K562 (cell line): ENCODE results near the gene TEX9. TPM values are rescaled to one million over a fixed set of nuclear protein-coding genes. Genes with fewer than 3 reads are reported as not detected.

ENCODE experiments used
- C11orf30 ChIP-seq: fragments of 450-650 bp; IDR thresholded peaks from 2 replicates; pipeline ENCODE4 v1.6.1; 2016; ENCODE audit warnings: low read depth, mild to moderate bottlenecking
- CBX2 ChIP-seq: fragments of 200-600 bp; sonication (generic); IDR thresholded peaks from one replicate; pipeline ENCODE4 v1.6.1; 2012; ENCODE audit warnings: mild to moderate bottlenecking, low read length, inconsistent platforms; ENCODE audit not compliant: insufficient read depth, poor library complexity, severe bottlenecking
- DMBX1 ChIP-seq: fragments of 250-450 bp; sonication (Bioruptor Pico); IDR thresholded peaks from 2 replicates; pipeline ENCODE4 v1.8.0; 2022; ENCODE audit warnings: inconsistent platforms, mild to moderate bottlenecking, moderate library complexity, borderline replicate concordance
- EP400 ChIP-seq: fragments of 450-650 bp; IDR thresholded peaks from 2 replicates; pipeline ENCODE4 v1.6.1; 2017; ENCODE audit warnings: antibody characterized with exemption, mild to moderate bottlenecking, moderate library complexity
- FOXJ3 ChIP-seq: sonication (generic); formaldehyde crosslinking; IDR thresholded peaks from 2 replicates; pipeline ENCODE4 v1.4.0; 2020; ENCODE audit warnings: mild to moderate bottlenecking, missing genetic modification reagents
- FOXK1 ChIP-seq: sonication (generic); formaldehyde crosslinking; IDR thresholded peaks from 2 replicates; pipeline ENCODE4 v1.8.0; 2022; ENCODE audit warnings: missing genetic modification reagents, mild to moderate bottlenecking, borderline replicate concordance
- GTF2F1 ChIP-seq: IDR thresholded peaks from 2 replicates; pipeline ENCODE4 v1.6.1; 2011; ENCODE audit warnings: low read depth, low read length, improper control_type of control experiment
- POU5F1 ChIP-seq: fragments of 150-350 bp; IDR thresholded peaks from 2 replicates; pipeline ENCODE4 v1.6.1; 2014; ENCODE audit warnings: borderline replicate concordance, low read length, low read depth, mild to moderate bottlenecking; ENCODE audit not compliant: partially characterized antibody
- SP2 ChIP-seq: IDR thresholded peaks from 2 replicates; pipeline ENCODE4 v1.6.1; 2011; ENCODE audit warnings: mild to moderate bottlenecking, low read depth, low read length, moderate library complexity; ENCODE audit not compliant: poor library complexity, severe bottlenecking; ENCODE audit errors: extremely low read depth
- TARDBP ChIP-seq: fragments of 450-650 bp; IDR thresholded peaks from 2 replicates; pipeline ENCODE4 v1.6.1; 2016
- TRIM28 ChIP-seq: fragments of 450-650 bp; IDR thresholded peaks from 2 replicates; pipeline ENCODE4 v1.6.1; 2017
- ZNF253 ChIP-seq: fragments of 250-450 bp; sonication (Bioruptor Pico); conservative IDR thresholded peaks from 2 replicates; pipeline ENCODE4 v1.6.1; 2021; ENCODE audit warnings: mild to moderate bottlenecking
- polyA plus RNA-seq, 8 experiments: library from polyadenylated mRNA; depleted of rRNA in 4 of 8; stranded (reverse) in 5 of 8; unstranded in 3 of 8; fragments of >200 nt; fragmentation: Nextera tagmentation in 2 of 8; fragmentation: Illumina TruSeq in 1 of 8; extraction: Ambion mirVana in 2 of 8; extraction: Trizol in 1 of 8; gene quantifications; 2 replicates each; pipeline versions ENCODE4 v1.2.1 to v1.2.3, GENCODE V29; 2011 to 2014; ENCODE audit warnings: inconsistent platforms in 1 of 8, missing spikeins in 1 of 8
- total RNA-seq, 7 experiments: library from RNA; depleted of rRNA in 6 of 7; stranded (reverse); fragments of >200 nt in 6 of 7; fragmentation: Illumina TruSeq in 2 of 7; extraction: Trizol in 2 of 7; gene quantifications; 2 replicates each; pipeline versions ENCODE4 v1.2.1 to v1.2.3, GENCODE V29; 2011 to 2021; ENCODE audit warnings: low replicate concordance in 1 of 7
- TF ChIP-seq, protein P1 (sequence below): fragments of 450-650 bp; IDR thresholded peaks from 2 replicates; pipeline ENCODE4 v1.6.1; 2018; ENCODE audit not compliant: partially characterized antibody
- TF ChIP-seq, protein P2 (sequence below): sonication (generic); formaldehyde crosslinking; IDR thresholded peaks from 2 replicates; pipeline ENCODE4 v1.9.0; 2022; ENCODE audit warnings: mild to moderate bottlenecking, missing genetic modification reagents
- TF ChIP-seq, protein P3 (sequence below): sonication (generic); formaldehyde crosslinking; IDR thresholded peaks from 2 replicates; pipeline ENCODE4 v1.8.1; 2023; ENCODE audit warnings: mild to moderate bottlenecking, missing genetic modification reagents
- TF ChIP-seq, protein P4 (sequence below): fragments of 450-650 bp; IDR thresholded peaks from 2 replicates; pipeline ENCODE4 v1.6.1; 2016; ENCODE audit warnings: borderline replicate concordance
- TF ChIP-seq, protein P5 (sequence below): fragments of 450-650 bp; IDR thresholded peaks from 2 replicates; pipeline ENCODE4 v1.6.1; 2016; ENCODE audit warnings: mild to moderate bottlenecking

TEX9 gene
- total and polyA plus RNA-seq, 9 of the 15 experiments (the other 6 are each of a cell fraction or from before 2014, with no cell fraction given), result 0.93 to 3.6 (median 2.4) TPM

DNA sequence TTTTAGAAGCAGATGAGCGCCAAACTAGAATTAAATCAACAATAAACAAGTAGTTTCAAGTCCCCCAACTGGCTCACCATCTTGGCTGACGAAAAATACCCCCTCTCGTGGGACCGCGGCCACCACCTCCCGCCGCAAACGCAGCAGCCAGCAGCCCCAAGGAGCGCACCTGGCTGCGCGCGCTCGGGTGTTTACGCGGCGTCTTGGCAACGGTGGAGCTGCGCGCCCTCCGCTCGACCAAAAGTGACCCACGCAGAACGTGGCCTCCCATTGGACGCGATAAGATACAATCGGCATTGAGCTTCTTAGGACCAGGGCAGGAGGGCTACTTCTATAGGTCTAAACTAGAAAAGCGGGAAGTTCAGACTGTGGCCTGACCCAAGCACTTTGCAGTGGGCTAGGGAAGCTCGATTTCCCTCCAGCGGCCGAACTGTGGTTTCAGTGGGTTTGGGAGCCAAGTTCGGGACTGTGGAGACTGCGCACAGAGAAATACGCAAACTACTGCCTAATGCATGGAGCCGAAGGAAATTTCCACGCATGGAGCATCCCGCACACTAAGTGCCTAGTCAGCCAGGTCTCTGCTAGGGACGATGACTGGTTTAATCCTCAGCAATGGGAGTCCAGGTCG lies 99.8 kb downstream of the TEX9 start, which contains the start of gene MNS1 (continued):
- TF ChIP-seq EP400 (peak; percentile 65), CBX2 (no peak), FOXK1 (CRISPR knock-in tag) (0 out of 2 replicates have a peak, but pooled peaks have one; percentile 60), GTF2F1 (no peak; the same call in 1 of the 2 replicates), ZNF253 (CRISPR knock-in tag) (no peak), FOXJ3 (CRISPR knock-in tag) (peak; percentile 98), POU5F1 (no peak), TARDBP (no peak), DMBX1 (CRISPR knock-in tag) (0 out of 2 replicates have a peak, but pooled peaks have one; percentile 24), TRIM28 (no peak), SP2 (no peak), C11orf30 (peak; percentile 68)
- TF ChIP-seq, protein P1, sequence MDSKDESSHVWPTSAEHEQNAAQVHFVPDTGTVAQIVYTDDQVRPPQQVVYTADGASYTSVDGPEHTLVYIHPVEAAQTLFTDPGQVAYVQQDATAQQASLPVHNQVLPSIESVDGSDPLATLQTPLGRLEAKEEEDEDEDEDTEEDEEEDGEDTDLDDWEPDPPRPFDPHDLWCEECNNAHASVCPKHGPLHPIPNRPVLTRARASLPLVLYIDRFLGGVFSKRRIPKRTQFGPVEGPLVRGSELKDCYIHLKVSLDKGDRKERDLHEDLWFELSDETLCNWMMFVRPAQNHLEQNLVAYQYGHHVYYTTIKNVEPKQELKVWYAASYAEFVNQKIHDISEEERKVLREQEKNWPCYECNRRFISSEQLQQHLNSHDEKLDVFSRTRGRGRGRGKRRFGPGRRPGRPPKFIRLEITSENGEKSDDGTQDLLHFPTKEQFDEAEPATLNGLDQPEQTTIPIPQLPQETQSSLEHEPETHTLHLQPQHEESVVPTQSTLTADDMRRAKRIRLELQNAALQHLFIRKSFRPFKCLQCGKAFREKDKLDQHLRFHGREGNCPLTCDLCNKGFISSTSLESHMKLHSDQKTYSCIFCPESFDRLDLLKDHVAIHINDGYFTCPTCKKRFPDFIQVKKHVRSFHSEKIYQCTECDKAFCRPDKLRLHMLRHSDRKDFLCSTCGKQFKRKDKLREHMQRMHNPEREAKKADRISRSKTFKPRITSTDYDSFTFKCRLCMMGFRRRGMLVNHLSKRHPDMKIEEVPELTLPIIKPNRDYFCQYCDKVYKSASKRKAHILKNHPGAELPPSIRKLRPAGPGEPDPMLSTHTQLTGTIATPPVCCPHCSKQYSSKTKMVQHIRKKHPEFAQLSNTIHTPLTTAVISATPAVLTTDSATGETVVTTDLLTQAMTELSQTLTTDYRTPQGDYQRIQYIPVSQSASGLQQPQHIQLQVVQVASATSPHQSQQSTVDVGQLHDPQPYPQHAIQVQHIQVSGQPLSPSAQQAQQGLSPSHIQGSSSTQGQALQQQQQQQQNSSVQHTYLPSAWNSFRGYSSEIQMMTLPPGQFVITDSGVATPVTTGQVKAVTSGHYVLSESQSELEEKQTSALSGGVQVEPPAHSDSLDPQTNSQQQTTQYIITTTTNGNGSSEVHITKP, result peak; percentile 95
- TF ChIP-seq, protein P2, sequence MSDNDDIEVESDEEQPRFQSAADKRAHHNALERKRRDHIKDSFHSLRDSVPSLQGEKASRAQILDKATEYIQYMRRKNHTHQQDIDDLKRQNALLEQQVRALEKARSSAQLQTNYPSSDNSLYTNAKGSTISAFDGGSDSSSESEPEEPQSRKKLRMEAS (CRISPR knock-in tag), result peak; percentile 85
- TF ChIP-seq, protein P3, sequence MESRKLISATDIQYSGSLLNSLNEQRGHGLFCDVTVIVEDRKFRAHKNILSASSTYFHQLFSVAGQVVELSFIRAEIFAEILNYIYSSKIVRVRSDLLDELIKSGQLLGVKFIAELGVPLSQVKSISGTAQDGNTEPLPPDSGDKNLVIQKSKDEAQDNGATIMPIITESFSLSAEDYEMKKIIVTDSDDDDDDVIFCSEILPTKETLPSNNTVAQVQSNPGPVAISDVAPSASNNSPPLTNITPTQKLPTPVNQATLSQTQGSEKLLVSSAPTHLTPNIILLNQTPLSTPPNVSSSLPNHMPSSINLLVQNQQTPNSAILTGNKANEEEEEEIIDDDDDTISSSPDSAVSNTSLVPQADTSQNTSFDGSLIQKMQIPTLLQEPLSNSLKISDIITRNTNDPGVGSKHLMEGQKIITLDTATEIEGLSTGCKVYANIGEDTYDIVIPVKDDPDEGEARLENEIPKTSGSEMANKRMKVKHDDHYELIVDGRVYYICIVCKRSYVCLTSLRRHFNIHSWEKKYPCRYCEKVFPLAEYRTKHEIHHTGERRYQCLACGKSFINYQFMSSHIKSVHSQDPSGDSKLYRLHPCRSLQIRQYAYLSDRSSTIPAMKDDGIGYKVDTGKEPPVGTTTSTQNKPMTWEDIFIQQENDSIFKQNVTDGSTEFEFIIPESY (CRISPR knock-in tag), result peak; percentile 59; the same call in 1 of the 2 replicates
- TF ChIP-seq, protein P4, sequence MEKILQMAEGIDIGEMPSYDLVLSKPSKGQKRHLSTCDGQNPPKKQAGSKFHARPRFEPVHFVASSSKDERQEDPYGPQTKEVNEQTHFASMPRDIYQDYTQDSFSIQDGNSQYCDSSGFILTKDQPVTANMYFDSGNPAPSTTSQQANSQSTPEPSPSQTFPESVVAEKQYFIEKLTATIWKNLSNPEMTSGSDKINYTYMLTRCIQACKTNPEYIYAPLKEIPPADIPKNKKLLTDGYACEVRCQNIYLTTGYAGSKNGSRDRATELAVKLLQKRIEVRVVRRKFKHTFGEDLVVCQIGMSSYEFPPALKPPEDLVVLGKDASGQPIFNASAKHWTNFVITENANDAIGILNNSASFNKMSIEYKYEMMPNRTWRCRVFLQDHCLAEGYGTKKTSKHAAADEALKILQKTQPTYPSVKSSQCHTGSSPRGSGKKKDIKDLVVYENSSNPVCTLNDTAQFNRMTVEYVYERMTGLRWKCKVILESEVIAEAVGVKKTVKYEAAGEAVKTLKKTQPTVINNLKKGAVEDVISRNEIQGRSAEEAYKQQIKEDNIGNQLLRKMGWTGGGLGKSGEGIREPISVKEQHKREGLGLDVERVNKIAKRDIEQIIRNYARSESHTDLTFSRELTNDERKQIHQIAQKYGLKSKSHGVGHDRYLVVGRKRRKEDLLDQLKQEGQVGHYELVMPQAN, result no peak; the same call in 1 of the 2 replicates
- TF ChIP-seq, protein P5, sequence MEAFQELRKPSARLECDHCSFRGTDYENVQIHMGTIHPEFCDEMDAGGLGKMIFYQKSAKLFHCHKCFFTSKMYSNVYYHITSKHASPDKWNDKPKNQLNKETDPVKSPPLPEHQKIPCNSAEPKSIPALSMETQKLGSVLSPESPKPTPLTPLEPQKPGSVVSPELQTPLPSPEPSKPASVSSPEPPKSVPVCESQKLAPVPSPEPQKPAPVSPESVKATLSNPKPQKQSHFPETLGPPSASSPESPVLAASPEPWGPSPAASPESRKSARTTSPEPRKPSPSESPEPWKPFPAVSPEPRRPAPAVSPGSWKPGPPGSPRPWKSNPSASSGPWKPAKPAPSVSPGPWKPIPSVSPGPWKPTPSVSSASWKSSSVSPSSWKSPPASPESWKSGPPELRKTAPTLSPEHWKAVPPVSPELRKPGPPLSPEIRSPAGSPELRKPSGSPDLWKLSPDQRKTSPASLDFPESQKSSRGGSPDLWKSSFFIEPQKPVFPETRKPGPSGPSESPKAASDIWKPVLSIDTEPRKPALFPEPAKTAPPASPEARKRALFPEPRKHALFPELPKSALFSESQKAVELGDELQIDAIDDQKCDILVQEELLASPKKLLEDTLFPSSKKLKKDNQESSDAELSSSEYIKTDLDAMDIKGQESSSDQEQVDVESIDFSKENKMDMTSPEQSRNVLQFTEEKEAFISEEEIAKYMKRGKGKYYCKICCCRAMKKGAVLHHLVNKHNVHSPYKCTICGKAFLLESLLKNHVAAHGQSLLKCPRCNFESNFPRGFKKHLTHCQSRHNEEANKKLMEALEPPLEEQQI, result peak; percentile 38; the same call in 1 of the 2 replicates
